HCT116 (cell line): ENCODE results near the gene TUBB4B. TPM values are rescaled to one million over a fixed set of nuclear protein-coding genes. Genes with fewer than 3 reads are reported as not detected.

Experiments
- ATAC-seq: fragments of 200-7000 bp; cut with Tn5 transposase; 2 replicates; pipeline ENCODE4 v1.9.1; 2020; ENCODE audit warnings: mild to moderate bottlenecking, moderate library complexity
- BruUV-seq: library from RNA; stranded (reverse); fragments of 400-500 nt; replicated peaks from 2 replicates; lab custom pipeline; 2021; lab: Mats Ljungman, UMichigan
- CTCF ChIA-PET: fragments of 300-600 bp; sonication (Branson Sonifier 250); formaldehyde crosslinking; loops from one replicate; lab custom pipeline; 2021; ENCODE audit warnings: antibody characterized with exemption; lab: Charles Lee
- POLR2A ChIA-PET: fragments of 300-600, 350-600 bp; sonication (Branson Sonifier 250); formaldehyde crosslinking; loops from one replicate; lab custom pipeline; 2021; ENCODE audit warnings: antibody characterized with exemption; lab: Charles Lee
- RAD21 ChIA-PET, 2 experiments: fragments of 300-600 bp; sonication (Branson Sonifier 250); formaldehyde crosslinking; loops; one replicate each; lab custom pipeline; 2023; ENCODE audit warnings: low total read pairs in 2 of 2; ENCODE audit not compliant: uncharacterized antibody in 2 of 2, unreplicated experiment in 2 of 2, low non-redundant PET in 1 of 2; lab: Charles Lee
- DNase-seq: peaks from one replicate; pipeline ENCODE4 v3.0.0-alpha.2; 2010; ENCODE audit warnings: low read depth, low spot score
- H2AFZ ChIP-seq: fragments of 200-600 bp; shearing (Covaris generic), sonication (generic); 2 replicates; pipeline ENCODE4 v1.6.1; 2017; ENCODE audit warnings: low read depth, mixed run types, mixed read lengths, antibody characterized with exemption, low read length; ENCODE audit not compliant: poor library complexity, severe bottlenecking
- H3K27ac ChIP-seq: 2 replicates; pipeline ENCODE4 v1.5.1; 2012; ENCODE audit warnings: low read depth, low read length
- H3K27me3 ChIP-seq: fragments of 200-600 bp; sonication (generic); 2 replicates; pipeline ENCODE4 v1.6.1; 2016; ENCODE audit warnings: mixed run types, low read length, mixed read lengths; ENCODE audit not compliant: insufficient read depth
- H3K36me3 ChIP-seq, 2 experiments: fragments of 200-500 bp in 1 of 2; fragments of 200-600 bp in 1 of 2; sonication (Bioruptor generic) in 1 of 2; sonication (generic) in 1 of 2; 2 replicates each; pipeline versions ENCODE4 v1.5.1 to v1.6.1; 2014 to 2016; ENCODE audit warnings: low read length in 2 of 2, inconsistent platforms in 1 of 2, mixed read lengths in 1 of 2, mixed run types in 1 of 2; ENCODE audit not compliant: insufficient read depth in 2 of 2, control insufficient read depth in 1 of 2
- H3K4me1 ChIP-seq, 2 experiments: fragments of 200-600 bp in 1 of 2; sonication (generic) in 1 of 2; 2 replicates each; pipeline versions ENCODE4 v1.5.1 to v1.6.1; 2012 to 2017; ENCODE audit warnings: low read length in 2 of 2, inconsistent platforms in 1 of 2, mild to moderate bottlenecking in 1 of 2, mixed read lengths in 1 of 2, mixed run types in 1 of 2, moderate library complexity in 1 of 2; ENCODE audit not compliant: insufficient read depth in 2 of 2, control insufficient read depth in 1 of 2
- H3K4me2 ChIP-seq: fragments of 200-600 bp; sonication (generic); 2 replicates; pipeline ENCODE4 v1.6.1; 2017; ENCODE audit warnings: mixed run types, low read length, mixed read lengths
- H3K4me3 ChIP-seq, 2 experiments: fragments of 200-600 bp in 1 of 2; sonication (generic) in 1 of 2; replicated peaks in 1 of 2; 2 replicates each; pipeline ENCODE4 v1.5.1; 2011 to 2016; ENCODE audit warnings: low read length in 2 of 2, control low read depth in 1 of 2, low read depth in 1 of 2, mild to moderate bottlenecking in 1 of 2, mixed read lengths in 1 of 2, mixed run types in 1 of 2
- H3K79me2 ChIP-seq: fragments of 200-600 bp; sonication (generic); 2 replicates; pipeline ENCODE4 v1.6.1; 2017; ENCODE audit warnings: mild to moderate bottlenecking, mixed run types, low read length, moderate library complexity, mixed read lengths; ENCODE audit not compliant: insufficient read depth
- H3K9ac ChIP-seq: fragments of 200-600 bp; sonication (generic); 2 replicates; pipeline ENCODE4 v1.6.1; 2016; ENCODE audit warnings: low read length, mixed read lengths
- H3K9me2 ChIP-seq: fragments of 200-600 bp; sonication (generic), shearing (Covaris generic); 2 replicates; pipeline ENCODE4 v1.6.1; 2017; ENCODE audit warnings: mixed run types, mild to moderate bottlenecking, moderate library complexity; ENCODE audit not compliant: insufficient read depth
- H3K9me3 ChIP-seq, 2 experiments: fragments of 200-500 bp in 1 of 2; fragments of 200-600 bp in 1 of 2; sonication (Bioruptor generic) in 1 of 2; sonication (generic) in 1 of 2; 2 replicates each; pipeline ENCODE4 v1.6.1; 2014 to 2017; ENCODE audit warnings: low read length in 2 of 2, mixed read lengths in 2 of 2, inconsistent platforms in 1 of 2, low read depth in 1 of 2, mild to moderate bottlenecking in 1 of 2, mixed run types in 1 of 2, moderate library complexity in 1 of 2; ENCODE audit not compliant: control insufficient read depth in 1 of 2, insufficient read depth in 1 of 2
- H4K20me1 ChIP-seq: fragments of 200-600 bp; sonication (generic), shearing (Covaris generic); 2 replicates; pipeline ENCODE4 v1.6.1; 2017; ENCODE audit warnings: mixed run types, mild to moderate bottlenecking, moderate library complexity; ENCODE audit not compliant: insufficient read depth
- CTCF ChIP-seq, 3 experiments: fragments of 200-600 bp in 1 of 3; sonication (generic) in 1 of 3; IDR thresholded peaks in 2 of 3; conservative IDR thresholded peaks in 1 of 3; 2 replicates each; pipeline ENCODE4 v1.5.1; 2012 to 2017; ENCODE audit warnings: low read depth in 2 of 3, low read length in 2 of 3, antibody characterized with exemption in 1 of 3, borderline replicate concordance in 1 of 3, control low read depth in 1 of 3, mild to moderate bottlenecking in 1 of 3, mixed read lengths in 1 of 3, mixed run types in 1 of 3, moderate library complexity in 1 of 3; ENCODE audit not compliant: insufficient read depth in 1 of 3
- EZH2phosphoT487 ChIP-seq: fragments of 200-600 bp; IDR thresholded peaks from 2 replicates; pipeline ENCODE4 v1.6.1; 2018; ENCODE audit warnings: antibody characterized with exemption, borderline replicate concordance
- POLR2AphosphoS5 ChIP-seq: IDR thresholded peaks from 2 replicates; pipeline ENCODE4 v1.6.1; 2011; ENCODE audit warnings: mild to moderate bottlenecking, low read depth, low read length, moderate library complexity
- intact Hi-C: fragments of 100-400 bp; cut with micrococcal nuclease; formaldehyde crosslinking; loops from 2 replicates; pipeline ENCODE4 v1.10.0; 2022
- total RNA-seq: library from RNA; stranded (reverse); gene quantifications from one replicate; pipeline ENCODE4 v1.2.1, GENCODE V29; 2021; ENCODE audit not compliant: unreplicated experiment

The TUBB4B gene
- total RNA-seq, 1 experiment from 2014 or later, result 502 TPM

GRCh38 chr9:137211532-137211931 lies 29.6 kb upstream of the TUBB4B start (continued):
- TF ChIP-seq POLR2AphosphoS5, result no peak

GRCh38 chr9:137212520-137212919 lies 28.6 kb upstream of the TUBB4B start:
- CTCF ChIA-PET, result no interaction called here
- TF ChIP-seq EZH2phosphoT487, result no peak
- TF ChIP-seq CTCF (IDR thresholded peaks at IDR 0.05 in 2 of 3, conservative IDR thresholded peaks at IDR 0.05 in 1 of 3; ENCODE audit: borderline replicate concordance in 1 of 3, insufficient read depth in 1 of 3, low read depth in 2 of 3, low read length in 2 of 3), result peak in 2 of 3 experiments; percentile 22 to 28; a peak in 2 of 6 replicates
- Histone ChIP-seq H3K9me3 (no peaks in the 10 kb centered on the region), H3K9me2 (no peaks in the 10 kb centered on the region), H4K20me1 (no peaks in the 10 kb centered on the region), H3K9ac (no peak overlapping the region), H3K36me3 (peaks cover 0 to 7% of the 10 kb centered on the region in 2 experiments; a peak in 1 of 4 replicates), H3K4me3 (no peak overlapping the region), H2AFZ (no peak overlapping the region), H3K27ac (no peak overlapping the region), H3K4me1 (peaks cover 10 to 23% of the 10 kb centered on the region in 2 experiments), H3K4me2 (no peak overlapping the region), H3K79me2 (peaks cover 1% of the 10 kb centered on the region; the same call in 1 of the 2 replicates), H3K27me3 (no peaks in the 10 kb centered on the region)
- DNase-seq (no peak), ATAC-seq (no peak)
- intact Hi-C loops, result no loop called here
- RAD21 ChIA-PET, result no interaction called here
- no TSS peak for BruUV-seq
- POLR2A ChIA-PET, result interaction anchor here (1.4 kb wide), 1 partner anchor 49 kb away, joined by 3 read pairs; no protein-coding TSS in a partner anchor
